Astrocyte (in vitro differentiated cells and primary cell): ENCODE measurements around the gene SGCD. TPM values are rescaled to one million over a fixed set of nuclear protein-coding genes. Genes with fewer than 3 reads are reported as not detected.

Source experiments
- DNase-seq: peaks from one replicate; pipeline ENCODE4 v3.0.0-alpha.2; 2010; ENCODE audit warnings: low read depth
- FAIRE-seq: peaks from 2 replicates; lab custom pipeline; 2011; peaks lifted over from hg19 to GRCh38; lab: Jason Lieb, UNC
- H2AFZ ChIP-seq: 2 replicates; pipeline ENCODE4 v1.6.0; 2012; ENCODE audit warnings: low read depth, low read length, inconsistent platforms
- H3K27ac ChIP-seq: 2 replicates; pipeline ENCODE4 v1.5.1; 2011; ENCODE audit warnings: low read depth, low read length, inconsistent platforms
- H3K27me3 ChIP-seq: 2 replicates; pipeline ENCODE4 v1.6.0; 2011; ENCODE audit warnings: low read length, inconsistent platforms; ENCODE audit not compliant: insufficient read depth
- H3K36me3 ChIP-seq: 2 replicates; pipeline ENCODE4 v1.5.1; 2011; ENCODE audit warnings: low read length, inconsistent platforms; ENCODE audit not compliant: insufficient read depth
- H3K4me1 ChIP-seq: 2 replicates; pipeline ENCODE4 v1.5.1; 2011; ENCODE audit warnings: low read length, inconsistent platforms; ENCODE audit not compliant: insufficient read depth
- H3K4me2 ChIP-seq: 2 replicates; pipeline ENCODE4 v1.6.0; 2012; ENCODE audit warnings: low read length, inconsistent platforms
- H3K4me3 ChIP-seq: 2 replicates; pipeline ENCODE4 v1.5.1; 2011; ENCODE audit warnings: low read depth, mild to moderate bottlenecking, low read length, inconsistent platforms; ENCODE audit not compliant: insufficient read depth
- H3K79me2 ChIP-seq: 2 replicates; pipeline ENCODE4 v1.6.0; 2012; ENCODE audit warnings: mild to moderate bottlenecking, low read length, inconsistent platforms; ENCODE audit not compliant: insufficient read depth
- H3K9ac ChIP-seq: 2 replicates; pipeline ENCODE4 v1.6.0; 2012; ENCODE audit warnings: mild to moderate bottlenecking, low read length, inconsistent platforms
- H3K9me3 ChIP-seq: 2 replicates; pipeline ENCODE4 v1.5.1; 2012; ENCODE audit warnings: low read depth, mild to moderate bottlenecking, low read length, inconsistent platforms; ENCODE audit not compliant: insufficient read depth
- H4K20me1 ChIP-seq: 2 replicates; pipeline ENCODE4 v1.6.0; 2012; ENCODE audit warnings: low read length, inconsistent platforms; ENCODE audit not compliant: insufficient read depth
- H3K27ac Mint-ChIP-seq: one replicate; pipeline ENCODE4 v1.8.0; 2021; ENCODE audit warnings: mild to moderate bottlenecking, mixed read lengths; ENCODE audit not compliant: unreplicated experiment
- H3K27me3 Mint-ChIP-seq: one replicate; pipeline ENCODE4 v1.8.0; 2021; ENCODE audit warnings: low read depth, mixed read lengths; ENCODE audit not compliant: unreplicated experiment
- H3K36me3 Mint-ChIP-seq: one replicate; pipeline ENCODE4 v1.8.0; 2021; ENCODE audit warnings: low read depth, mixed read lengths; ENCODE audit not compliant: unreplicated experiment
- H3K4me1 Mint-ChIP-seq: one replicate; pipeline ENCODE4 v1.8.0; 2021; ENCODE audit warnings: low read depth, mixed read lengths; ENCODE audit not compliant: unreplicated experiment
- H3K4me3 Mint-ChIP-seq: one replicate; pipeline ENCODE4 v1.8.0; 2021; ENCODE audit warnings: mild to moderate bottlenecking, moderate library complexity, mixed read lengths; ENCODE audit not compliant: unreplicated experiment
- H3K9me3 Mint-ChIP-seq: one replicate; pipeline ENCODE4 v1.8.0; 2021; ENCODE audit warnings: mild to moderate bottlenecking, mixed read lengths; ENCODE audit not compliant: unreplicated experiment
- CTCF ChIP-seq: IDR thresholded peaks from 2 replicates; pipeline ENCODE4 v1.5.1; 2011; ENCODE audit warnings: low read depth, mild to moderate bottlenecking, inconsistent platforms, low read length, moderate library complexity; ENCODE audit not compliant: insufficient read depth
- EZH2 ChIP-seq: IDR thresholded peaks from 2 replicates; pipeline ENCODE4 v1.6.1; 2012; ENCODE audit warnings: mild to moderate bottlenecking, low read length, inconsistent platforms; ENCODE audit not compliant: insufficient read depth
- total RNA-seq: library from RNA; stranded (reverse); gene quantifications from 2 replicates; pipeline ENCODE4 v1.2.1, GENCODE V29; 2021

The SGCD gene
- total RNA-seq, 1 donor from 2014 or later = 2.9 TPM

GRCh38 chr5:156681265-156681664, 354.3 kb downstream of the SGCD start:
- H3K9me3 Mint-ChIP-seq = no peaks in the 10 kb centered on the region
- H2AFZ ChIP-seq = no peak overlapping the region

GRCh38 chr5:156682971-156683370, 356.0 kb downstream of the SGCD start:
- H3K79me2 ChIP-seq = no peaks in the 10 kb centered on the region
- no peaks in the 10 kb centered on the region for H4K20me1 ChIP-seq
- no peak overlapping the region for H3K9ac ChIP-seq
- H3K9me3 ChIP-seq = no peaks in the 10 kb centered on the region
- no peak overlapping the region for H3K4me3 ChIP-seq
- DNase-seq = no peak
- no peak overlapping the region for H3K27ac ChIP-seq
- no peaks in the 10 kb centered on the region for H3K36me3 ChIP-seq
- H3K4me2 ChIP-seq = no peak overlapping the region
- TF ChIP-seq EZH2 = no peak
- TF ChIP-seq CTCF = no peak
- H2AFZ ChIP-seq = no peak overlapping the region
- Mint-ChIP-seq H3K4me3 (no peak overlapping the region), H3K36me3 (no peaks in the 10 kb centered on the region), H3K4me1 (peaks cover 3% of the 10 kb centered on the region), H3K27ac (no peak overlapping the region), H3K9me3 (no peaks in the 10 kb centered on the region), H3K27me3 (no peaks in the 10 kb centered on the region)
- no peak for FAIRE-seq
- H3K27me3 ChIP-seq = peaks cover 3% of the 10 kb centered on the region
- H3K4me1 ChIP-seq = peaks cover 3% of the 10 kb centered on the region

More at GRCh38 chr5:156681265-156681664, 354.3 kb downstream of the SGCD start:
- Histone ChIP-seq H3K9me3 (no peaks in the 10 kb centered on the region), H3K9ac (no peak overlapping the region), H4K20me1 (no peaks in the 10 kb centered on the region), H3K4me2 (no peak overlapping the region), H3K79me2 (no peaks in the 10 kb centered on the region), H3K4me3 (no peak overlapping the region), H3K27me3 (no peaks in the 10 kb centered on the region), H3K36me3 (no peaks in the 10 kb centered on the region), H3K27ac (no peak overlapping the region), H3K4me1 (peaks cover 3% of the 10 kb centered on the region)
- H3K27me3 Mint-ChIP-seq = no peaks in the 10 kb centered on the region
- no peak overlapping the region for H3K4me3 Mint-ChIP-seq
- H3K4me1 Mint-ChIP-seq = peaks cover 3% of the 10 kb centered on the region
- no peaks in the 10 kb centered on the region for H3K36me3 Mint-ChIP-seq
- FAIRE-seq (no peak), DNase-seq (no peak)
- no peak for TF ChIP-seq CTCF
- no peak for TF ChIP-seq EZH2
- no peak overlapping the region for H3K27ac Mint-ChIP-seq

GRCh38 chr5:156683509-156683908, 356.5 kb downstream of the SGCD start:
- H3K27me3 Mint-ChIP-seq = no peaks in the 10 kb centered on the region
- Histone ChIP-seq H3K9me3 (no peaks in the 10 kb centered on the region), H3K36me3 (no peaks in the 10 kb centered on the region), H3K4me2 (no peak overlapping the region), H3K9ac (no peak overlapping the region), H3K79me2 (no peaks in the 10 kb centered on the region), H3K27me3 (peaks cover 3% of the 10 kb centered on the region), H3K4me1 (peaks cover 3% of the 10 kb centered on the region), H3K4me3 (no peak overlapping the region), H3K27ac (no peak overlapping the region), H4K20me1 (no peaks in the 10 kb centered on the region), H2AFZ (no peak overlapping the region)
- TF ChIP-seq CTCF = no peak
- TF ChIP-seq EZH2 = no peak
- no peaks in the 10 kb centered on the region for H3K9me3 Mint-ChIP-seq
- peaks cover 3% of the 10 kb centered on the region for H3K4me1 Mint-ChIP-seq
- no peaks in the 10 kb centered on the region for H3K36me3 Mint-ChIP-seq
- H3K4me3 Mint-ChIP-seq = no peak overlapping the region
- FAIRE-seq (no peak), DNase-seq (no peak)
- H3K27ac Mint-ChIP-seq = no peak overlapping the region
